Activated naive CD4-positive, alpha-beta T cell treated with Interleukin-2 at 50 U/mL for 16 hours (primary cell): ENCODE measurements around the gene EVX1.

ENCODE experiments used
- DNase-seq: peaks from one replicate; pipeline ENCODE4 v3.0.0-alpha.2; 2020

EVX1 gene

GRCh38 chr7:27250557-27251070, 8.0 kb downstream of the EVX1 start:
- no peak for DNase-seq

GRCh38 chr7:27251136-27251651, 8.6 kb downstream of the EVX1 start:
- no peak for DNase-seq

- DNase-seq = no peak
Observed at GRCh38 chr7:27251652-27252590, 9.3 kb downstream of the EVX1 start.

- DNase-seq = no peak
Observed at GRCh38 chr7:27254625-27255024, 12.0 kb downstream of the EVX1 start.

- DNase-seq = no peak
Observed at GRCh38 chr7:27260211-27260610, 17.6 kb downstream of the EVX1 start.

GRCh38 chr7:27262121-27262520, 19.5 kb downstream of the EVX1 start:
- DNase-seq = no peak

GRCh38 chr7:27263781-27264180, 21.2 kb downstream of the EVX1 start:
- no peak for DNase-seq

- no peak for DNase-seq
Observed at GRCh38 chr7:27269455-27269854, 26.9 kb downstream of the EVX1 start.

GRCh38 chr7:27271384-27271783, 28.8 kb downstream of the EVX1 start:
- DNase-seq = no peak

GRCh38 chr7:27277628-27278027, 35.0 kb downstream of the EVX1 start:
- no peak for DNase-seq

- no peak for DNase-seq
Observed at GRCh38 chr7:27283558-27283957, 41.0 kb downstream of the EVX1 start.

GRCh38 chr7:27295236-27295635, 52.6 kb downstream of the EVX1 start:
- no peak for DNase-seq

- no peak for DNase-seq
Observed at GRCh38 chr7:27297356-27297755, 54.8 kb downstream of the EVX1 start.
